ENCODE data around the gene MLST8.
"Not testable (repeated sequence)": the region's sequence is repeated elsewhere in the genome, so short reads cannot be mapped to it uniquely, and the experiment has no call there.

Gene MLST8

DNA sequence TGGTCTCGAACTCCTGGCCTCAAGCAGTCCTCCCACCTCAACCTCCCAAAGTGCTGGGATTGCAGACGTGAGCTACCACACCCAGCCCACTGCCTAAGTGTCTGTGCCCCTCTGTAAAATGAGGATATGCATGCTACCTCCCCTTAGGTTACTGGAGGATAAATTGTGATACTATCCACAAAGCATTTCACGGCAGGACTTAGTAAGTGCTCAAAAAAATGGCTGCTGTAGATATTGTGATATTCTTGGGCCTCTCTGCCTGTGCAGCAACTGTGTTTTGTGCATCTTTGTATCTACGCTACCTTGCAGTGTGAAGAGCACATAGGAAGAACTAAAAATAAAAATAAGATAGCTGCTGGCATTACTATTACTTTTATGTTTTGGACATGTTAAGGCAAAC is 7.0 kb upstream of the MLST8 start:
- Histone ChIP-seq H3K4me3 (ENCODE audit: low read depth, low read length) (no peak overlapping the region), H3K27me3 (ENCODE audit: insufficient read depth, low read length) (peaks cover 49% of the 10 kb centered on the region), H2AFZ (ENCODE audit: low read length, unreplicated experiment) (no peak overlapping the region), H3K36me3 (ENCODE audit: insufficient read depth, low read length) (no peaks in the 10 kb centered on the region), H3K79me2 (ENCODE audit: control insufficient read depth, insufficient read depth, low read length, unreplicated experiment) (no peaks in the 10 kb centered on the region), H3K27ac (ENCODE audit: low read depth, low read length) (no peak overlapping the region), H3K4me1 (ENCODE audit: control insufficient read depth, insufficient read depth, low read length, unreplicated experiment) (no peaks in the 10 kb centered on the region)

DNA sequence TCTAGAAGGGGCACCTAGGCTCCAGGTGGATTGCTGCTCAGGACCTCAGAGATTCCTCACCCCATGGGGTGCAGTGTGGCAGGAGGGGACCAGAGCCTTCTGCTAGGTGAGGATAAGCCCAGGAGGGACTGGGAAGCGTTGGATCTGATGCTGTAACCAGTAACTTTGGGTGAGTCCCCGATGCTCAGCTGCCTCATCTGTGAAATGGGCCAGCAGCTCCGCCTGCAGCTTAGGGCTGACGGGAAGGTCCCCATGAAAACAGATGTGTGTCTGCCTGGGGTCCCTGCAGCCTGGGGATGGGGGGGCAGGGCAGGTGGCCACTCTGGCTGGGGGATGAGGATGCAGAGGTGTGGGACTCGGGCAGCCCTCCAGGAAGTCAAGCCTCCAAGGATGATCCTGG is 6.2 kb upstream of the MLST8 start:
- Histone ChIP-seq H3K36me3 (ENCODE audit: insufficient read depth, low read length) (no peaks in the 10 kb centered on the region), H3K27ac (ENCODE audit: low read depth, low read length) (no peak overlapping the region), H3K79me2 (ENCODE audit: control insufficient read depth, insufficient read depth, low read length, unreplicated experiment) (no peaks in the 10 kb centered on the region), H3K27me3 (ENCODE audit: insufficient read depth, low read length) (peaks cover 49% of the 10 kb centered on the region), H2AFZ (ENCODE audit: low read length, unreplicated experiment) (no peak overlapping the region), H3K4me3 (ENCODE audit: low read depth, low read length) (no peak overlapping the region), H3K4me1 (ENCODE audit: control insufficient read depth, insufficient read depth, low read length, unreplicated experiment) (no peaks in the 10 kb centered on the region)

DNA sequence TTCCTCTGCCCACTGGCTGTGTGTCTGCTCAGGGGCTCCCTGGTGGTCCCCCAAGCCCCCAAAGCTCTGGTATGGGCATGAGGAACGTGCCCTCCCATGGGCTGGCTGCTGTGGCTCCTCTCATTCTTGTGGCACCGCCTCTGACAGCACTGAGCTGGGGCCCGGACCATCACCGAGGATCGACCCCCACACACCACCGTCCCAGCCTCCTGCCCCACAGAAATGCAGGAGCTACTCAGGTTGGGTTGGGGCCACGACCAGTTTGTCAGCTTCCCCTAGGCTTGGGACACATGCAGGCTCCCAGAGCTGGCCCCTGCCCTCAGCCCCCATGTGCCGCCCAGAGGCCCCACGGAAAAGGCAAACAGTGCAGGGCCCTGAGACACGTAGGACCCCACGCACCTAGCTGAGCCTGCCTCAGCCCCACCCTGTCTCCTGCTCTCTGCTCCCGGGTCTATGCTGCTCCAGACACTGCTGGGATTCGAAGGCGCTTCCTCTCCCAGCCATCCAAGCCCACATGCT is 5.6 kb upstream of the MLST8 start:
- Histone ChIP-seq H3K79me2 (ENCODE audit: control insufficient read depth, insufficient read depth, low read length, unreplicated experiment) (no peaks in the 10 kb centered on the region), H3K4me3 (ENCODE audit: low read depth, low read length) (no peak overlapping the region), H3K36me3 (ENCODE audit: insufficient read depth, low read length) (no peaks in the 10 kb centered on the region), H3K27ac (ENCODE audit: low read depth, low read length) (no peak overlapping the region), H2AFZ (ENCODE audit: low read length, unreplicated experiment) (no peak overlapping the region), H3K4me1 (ENCODE audit: control insufficient read depth, insufficient read depth, low read length, unreplicated experiment) (no peaks in the 10 kb centered on the region), H3K27me3 (ENCODE audit: insufficient read depth, low read length) (peaks cover 46% of the 10 kb centered on the region)

DNA sequence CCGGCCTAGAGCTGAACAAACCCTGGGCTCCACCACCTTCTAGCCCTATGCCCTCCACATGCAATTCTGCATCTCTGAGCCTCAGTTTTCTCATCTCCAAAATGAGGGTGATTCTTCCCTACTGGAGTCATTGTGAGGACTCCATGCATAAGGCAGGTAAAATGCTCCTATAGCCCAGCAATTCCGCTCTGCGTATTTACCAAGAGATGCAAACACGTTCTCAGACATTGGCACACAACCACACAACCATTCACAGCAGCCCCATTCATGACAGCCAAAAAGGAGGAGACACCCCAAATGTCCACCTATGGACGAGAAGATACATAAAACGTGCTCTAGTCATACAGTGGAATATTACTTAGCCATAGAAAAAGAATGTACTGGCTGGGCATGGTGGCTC is 4.9 kb upstream of the MLST8 start:
- no peak overlapping the region for H3K27ac ChIP-seq (ENCODE audit: low read depth, low read length)
- H3K27me3 ChIP-seq (ENCODE audit: insufficient read depth, low read length), result peaks cover 40% of the 10 kb centered on the region
- no peaks in the 10 kb centered on the region for H3K36me3 ChIP-seq (ENCODE audit: insufficient read depth, low read length)
- H3K4me1 ChIP-seq (ENCODE audit: control insufficient read depth, insufficient read depth, low read length, unreplicated experiment), result no peaks in the 10 kb centered on the region
- no peak overlapping the region for H3K4me3 ChIP-seq (ENCODE audit: low read depth, low read length)
- no peaks in the 10 kb centered on the region for H3K79me2 ChIP-seq (ENCODE audit: control insufficient read depth, insufficient read depth, low read length, unreplicated experiment)
- H2AFZ ChIP-seq (ENCODE audit: low read length, unreplicated experiment), result no peak overlapping the region

DNA sequence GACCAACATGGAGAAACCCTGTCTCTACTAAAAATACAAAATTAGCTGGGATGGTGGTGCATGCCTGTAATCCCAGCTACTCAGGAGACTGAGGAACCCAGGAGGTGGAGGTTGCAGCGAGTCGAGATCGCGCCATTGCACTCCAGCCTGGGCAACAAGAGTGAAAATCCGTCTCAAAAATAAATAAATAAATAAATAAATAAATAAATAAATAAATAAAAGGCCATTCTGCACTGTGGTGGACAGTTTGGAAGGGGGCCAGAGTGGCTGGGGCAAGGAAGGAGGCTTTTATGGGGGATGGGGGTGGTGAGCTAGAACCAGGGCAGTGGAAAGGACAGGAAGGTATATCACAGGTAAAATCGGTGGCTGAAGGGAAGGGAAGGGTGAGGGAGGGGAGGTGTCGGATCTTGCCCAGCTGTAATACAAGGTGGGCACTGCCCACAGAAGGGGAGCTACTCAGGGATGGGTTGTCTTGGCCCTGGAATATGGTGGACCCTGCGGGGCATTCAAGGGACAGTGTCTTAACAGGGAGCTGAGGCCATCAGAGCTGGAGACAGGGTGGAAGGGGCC is 2.0 kb upstream of the MLST8 start:
- H3K36me3 ChIP-seq (ENCODE audit: insufficient read depth, low read length); H3K27ac ChIP-seq (ENCODE audit: low read depth, low read length); H3K4me3 ChIP-seq (ENCODE audit: low read depth, low read length); H2AFZ ChIP-seq (ENCODE audit: low read length, unreplicated experiment); H3K79me2 ChIP-seq (ENCODE audit: control insufficient read depth, insufficient read depth, low read length, unreplicated experiment); H3K4me1 ChIP-seq (ENCODE audit: control insufficient read depth, insufficient read depth, low read length, unreplicated experiment): not testable (repeated sequence)
- peaks cover 15% of the 10 kb centered on the region for H3K27me3 ChIP-seq (ENCODE audit: insufficient read depth, low read length)

DNA sequence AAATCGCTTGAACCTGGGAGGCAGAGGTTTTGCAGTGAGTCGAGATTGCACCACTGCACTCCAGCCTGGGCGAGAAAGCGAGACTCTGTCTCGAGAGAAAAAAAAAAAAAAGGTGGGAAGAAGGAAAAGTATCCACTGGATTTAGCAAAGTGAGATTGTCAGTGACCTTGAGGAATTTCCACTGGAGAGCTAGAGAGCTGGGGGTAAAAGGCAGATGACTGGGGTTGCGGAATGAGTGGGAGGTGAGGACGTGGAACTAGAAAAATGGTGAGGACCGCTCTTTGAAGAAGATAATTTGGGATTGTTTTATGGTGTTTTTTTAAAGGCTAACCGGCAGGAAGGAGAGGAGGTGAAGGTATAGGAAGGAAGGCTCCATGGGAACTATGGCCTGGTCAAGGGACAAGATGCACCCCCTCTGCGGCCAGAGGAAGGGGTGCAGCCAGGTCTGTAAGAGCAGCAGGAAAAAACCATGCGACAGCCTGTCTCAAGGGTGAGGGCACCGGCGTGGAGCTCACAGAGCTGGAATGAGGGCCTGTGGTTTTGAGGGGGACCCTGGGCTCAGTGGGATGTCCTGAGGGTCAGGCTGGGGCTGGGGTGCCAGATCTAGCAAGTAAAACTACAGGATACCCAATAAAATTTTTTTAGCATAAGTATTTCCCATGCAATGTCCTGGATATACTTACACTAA is 694 bp upstream of the MLST8 start:
- Histone ChIP-seq H3K4me3 (ENCODE audit: low read depth, low read length) (peak overlapping the region; percentile 100), H3K4me1 (ENCODE audit: control insufficient read depth, insufficient read depth, low read length, unreplicated experiment) (peaks cover 9% of the 10 kb centered on the region), H3K27ac (ENCODE audit: low read depth, low read length) (no peak overlapping the region), H2AFZ (ENCODE audit: low read length, unreplicated experiment) (peak overlapping the region; percentile 90), H3K27me3 (ENCODE audit: insufficient read depth, low read length) (peaks cover 2% of the 10 kb centered on the region; the same call in 1 of the 2 replicates), H3K36me3 (ENCODE audit: insufficient read depth, low read length) (peaks cover 6% of the 10 kb centered on the region; the same call in 1 of the 2 replicates), H3K79me2 (ENCODE audit: control insufficient read depth, insufficient read depth, low read length, unreplicated experiment) (peaks cover 8% of the 10 kb centered on the region)

DNA sequence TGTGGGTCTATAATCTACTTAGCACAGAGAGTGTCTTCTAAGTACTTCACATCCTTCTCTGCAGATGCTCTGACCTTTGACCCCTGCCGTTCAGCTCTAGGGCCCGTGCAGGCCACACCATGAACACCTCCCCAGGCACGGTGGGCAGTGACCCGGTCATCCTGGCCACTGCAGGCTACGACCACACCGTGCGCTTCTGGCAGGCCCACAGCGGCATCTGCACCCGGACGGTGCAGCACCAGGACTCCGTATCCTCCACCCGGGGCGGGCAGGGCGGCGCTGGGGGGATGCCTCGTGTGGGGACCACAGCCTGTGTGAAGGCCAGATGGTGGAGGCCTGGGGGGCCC is 686 bp downstream of the MLST8 start:
- Histone ChIP-seq H3K36me3 (ENCODE audit: insufficient read depth, low read length) (peaks cover 6% of the 10 kb centered on the region; the same call in 1 of the 2 replicates), H3K27ac (ENCODE audit: low read depth, low read length) (0 out of 2 replicates have a peak overlapping the region, but pooled peaks have one; percentile 88), H3K27me3 (ENCODE audit: insufficient read depth, low read length) (no peaks in the 10 kb centered on the region), H2AFZ (ENCODE audit: low read length, unreplicated experiment) (peak overlapping the region; percentile 90), H3K4me3 (ENCODE audit: low read depth, low read length) (peak overlapping the region; percentile 100), H3K4me1 (ENCODE audit: control insufficient read depth, insufficient read depth, low read length, unreplicated experiment) (peaks cover 9% of the 10 kb centered on the region), H3K79me2 (ENCODE audit: control insufficient read depth, insufficient read depth, low read length, unreplicated experiment) (peaks cover 8% of the 10 kb centered on the region)

DNA sequence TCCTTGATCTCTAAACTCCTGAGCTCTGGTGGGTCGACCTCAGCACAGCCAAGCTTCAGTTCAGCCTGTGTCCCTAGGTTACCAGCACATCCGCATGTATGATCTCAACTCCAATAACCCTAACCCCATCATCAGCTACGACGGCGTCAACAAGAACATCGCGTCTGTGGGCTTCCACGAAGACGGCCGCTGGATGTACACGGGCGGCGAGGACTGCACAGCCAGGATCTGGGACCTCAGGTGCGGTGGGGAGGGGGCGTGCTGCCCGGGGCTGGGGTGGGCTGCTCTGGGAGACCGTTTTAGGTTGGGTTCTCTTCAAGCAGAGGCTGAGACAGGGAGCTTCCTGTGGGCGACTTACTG is 1.1 kb downstream of the MLST8 start:
- peaks cover 8% of the 10 kb centered on the region for H3K79me2 ChIP-seq (ENCODE audit: control insufficient read depth, insufficient read depth, low read length, unreplicated experiment)
- H3K27me3 ChIP-seq (ENCODE audit: insufficient read depth, low read length), result no peaks in the 10 kb centered on the region
- H3K27ac ChIP-seq (ENCODE audit: low read depth, low read length), result no peak overlapping the region
- no peak overlapping the region for H2AFZ ChIP-seq (ENCODE audit: low read length, unreplicated experiment)
- peaks cover 6% of the 10 kb centered on the region; the same call in 1 of the 2 replicates for H3K36me3 ChIP-seq (ENCODE audit: insufficient read depth, low read length)
- peak overlapping the region; percentile 100 for H3K4me3 ChIP-seq (ENCODE audit: low read depth, low read length)
- peaks cover 9% of the 10 kb centered on the region for H3K4me1 ChIP-seq (ENCODE audit: control insufficient read depth, insufficient read depth, low read length, unreplicated experiment)

DNA sequence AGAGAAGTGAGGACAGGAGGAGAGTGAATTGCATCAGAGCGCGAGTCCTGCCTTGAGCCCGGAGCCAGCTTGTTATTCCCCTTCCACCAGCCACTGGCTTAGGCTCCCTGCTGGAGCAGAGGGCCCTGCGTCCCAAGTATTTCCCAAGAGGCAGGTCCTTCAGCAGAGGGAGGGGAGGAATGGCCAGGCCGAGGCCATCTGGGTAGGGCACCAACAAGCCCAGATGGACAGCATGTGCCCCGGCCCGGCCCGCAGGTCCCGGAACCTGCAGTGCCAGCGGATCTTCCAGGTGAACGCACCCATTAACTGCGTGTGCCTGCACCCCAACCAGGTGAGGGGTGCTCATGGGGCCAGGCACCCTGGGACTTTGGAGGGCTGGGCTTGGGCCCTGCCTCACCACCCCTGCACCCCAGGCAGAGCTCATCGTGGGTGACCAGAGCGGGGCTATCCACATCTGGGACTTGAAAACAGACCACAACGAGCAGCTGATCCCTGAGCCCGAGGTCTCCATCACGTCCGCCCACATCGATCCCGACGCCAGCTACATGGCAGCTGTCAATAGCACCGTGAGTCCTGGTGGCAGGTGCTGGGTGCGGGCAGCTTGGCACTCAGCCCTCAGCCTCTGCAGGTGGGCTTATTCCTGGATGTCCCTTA is 1.7 kb downstream of the MLST8 start:
- peaks cover 6% of the 10 kb centered on the region; the same call in 1 of the 2 replicates for H3K36me3 ChIP-seq (ENCODE audit: insufficient read depth, low read length)
- no peaks in the 10 kb centered on the region for H3K27me3 ChIP-seq (ENCODE audit: insufficient read depth, low read length)
- H3K27ac ChIP-seq (ENCODE audit: low read depth, low read length), result no peak overlapping the region
- peaks cover 9% of the 10 kb centered on the region for H3K4me1 ChIP-seq (ENCODE audit: control insufficient read depth, insufficient read depth, low read length, unreplicated experiment)
- peak overlapping the region; percentile 100; the same call in 1 of the 2 replicates for H3K4me3 ChIP-seq (ENCODE audit: low read depth, low read length)
- peaks cover 8% of the 10 kb centered on the region for H3K79me2 ChIP-seq (ENCODE audit: control insufficient read depth, insufficient read depth, low read length, unreplicated experiment)
- H2AFZ ChIP-seq (ENCODE audit: low read length, unreplicated experiment), result no peak overlapping the region

DNA sequence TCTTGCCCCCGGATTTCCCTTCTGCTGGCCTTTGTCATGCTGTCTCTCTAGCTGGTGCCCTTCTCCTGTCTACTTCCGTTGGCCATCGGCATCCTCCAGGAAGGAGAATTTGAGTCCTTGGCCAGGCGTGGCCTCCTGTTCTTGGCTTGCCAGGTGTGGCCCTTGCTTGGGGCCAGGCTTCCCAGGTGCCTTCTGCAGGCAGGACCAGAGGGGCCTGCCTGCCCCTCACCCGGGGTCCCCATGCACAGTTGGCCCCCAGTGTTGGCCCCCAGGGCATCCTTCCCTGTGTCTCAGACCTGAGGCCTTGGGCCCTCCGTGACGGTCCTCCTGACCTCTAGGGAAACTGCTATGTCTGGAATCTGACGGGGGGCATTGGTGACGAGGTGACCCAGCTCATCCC is 2.6 kb downstream of the MLST8 start:
- no peak overlapping the region for H3K4me3 ChIP-seq (ENCODE audit: low read depth, low read length)
- no peak overlapping the region for H3K27ac ChIP-seq (ENCODE audit: low read depth, low read length)
- H3K4me1 ChIP-seq (ENCODE audit: control insufficient read depth, insufficient read depth, low read length, unreplicated experiment), result peaks cover 17% of the 10 kb centered on the region
- H3K79me2 ChIP-seq (ENCODE audit: control insufficient read depth, insufficient read depth, low read length, unreplicated experiment), result peaks cover 17% of the 10 kb centered on the region
- H3K27me3 ChIP-seq (ENCODE audit: insufficient read depth, low read length), result no peaks in the 10 kb centered on the region
- H2AFZ ChIP-seq (ENCODE audit: low read length, unreplicated experiment), result no peak overlapping the region
- peaks cover 10% of the 10 kb centered on the region; the same call in 1 of the 2 replicates for H3K36me3 ChIP-seq (ENCODE audit: insufficient read depth, low read length)
